Stimulated activated CD8-positive, alpha-beta memory T cell treated with anti-CD3 and anti-CD28 coated beads, Interleukin-4, amount 100 ng/mL, for 24 hours (primary cell): Measurements from ENCODE around the gene NOL4L.

ENCODE experiments used
- DNase-seq: peaks from one replicate; pipeline ENCODE4 v3.0.0-alpha.2; 2020; ENCODE audit warnings: low read depth

Gene NOL4L

DNA sequence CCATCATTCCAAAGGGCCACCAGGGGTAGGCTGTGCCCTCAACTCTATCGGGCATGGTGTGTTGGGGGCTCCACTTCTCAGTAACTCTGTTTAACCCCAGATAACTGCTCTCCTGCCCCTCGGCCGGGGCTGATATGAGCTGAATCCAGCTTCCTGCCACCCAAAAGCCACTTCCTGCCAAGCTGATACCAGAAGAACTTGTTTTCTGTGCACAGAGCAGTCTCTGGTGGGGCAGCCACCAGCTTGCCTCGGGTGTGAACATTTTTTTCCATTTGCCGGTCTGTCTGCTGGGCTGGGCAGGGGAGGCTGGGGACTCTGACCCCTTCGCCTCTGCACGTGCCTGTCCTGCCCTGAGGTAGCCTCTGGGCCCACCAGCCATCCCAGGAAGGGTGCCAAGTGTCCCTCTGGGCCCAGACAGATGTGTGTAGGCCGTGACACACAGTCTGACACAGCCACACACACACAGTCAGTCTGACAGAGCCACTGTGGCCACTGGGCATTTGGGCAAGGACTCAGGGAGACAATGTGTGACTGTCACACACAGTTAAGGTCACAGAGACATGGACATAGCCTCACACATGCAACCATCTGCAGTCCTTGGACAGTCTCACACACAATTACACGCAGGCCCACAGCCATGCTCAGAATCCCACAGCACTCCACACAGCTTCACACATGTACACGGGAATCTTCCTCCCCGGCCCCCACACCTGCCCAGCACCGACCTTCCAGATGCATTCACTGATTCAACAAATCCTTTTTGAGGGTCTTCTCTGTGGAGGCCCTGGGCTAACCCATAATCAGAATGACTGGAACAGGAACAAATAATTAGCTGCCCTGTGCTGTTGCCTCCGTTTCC lies 45.1 kb downstream of the NOL4L start:
- peak; percentile 56 for DNase-seq

DNA sequence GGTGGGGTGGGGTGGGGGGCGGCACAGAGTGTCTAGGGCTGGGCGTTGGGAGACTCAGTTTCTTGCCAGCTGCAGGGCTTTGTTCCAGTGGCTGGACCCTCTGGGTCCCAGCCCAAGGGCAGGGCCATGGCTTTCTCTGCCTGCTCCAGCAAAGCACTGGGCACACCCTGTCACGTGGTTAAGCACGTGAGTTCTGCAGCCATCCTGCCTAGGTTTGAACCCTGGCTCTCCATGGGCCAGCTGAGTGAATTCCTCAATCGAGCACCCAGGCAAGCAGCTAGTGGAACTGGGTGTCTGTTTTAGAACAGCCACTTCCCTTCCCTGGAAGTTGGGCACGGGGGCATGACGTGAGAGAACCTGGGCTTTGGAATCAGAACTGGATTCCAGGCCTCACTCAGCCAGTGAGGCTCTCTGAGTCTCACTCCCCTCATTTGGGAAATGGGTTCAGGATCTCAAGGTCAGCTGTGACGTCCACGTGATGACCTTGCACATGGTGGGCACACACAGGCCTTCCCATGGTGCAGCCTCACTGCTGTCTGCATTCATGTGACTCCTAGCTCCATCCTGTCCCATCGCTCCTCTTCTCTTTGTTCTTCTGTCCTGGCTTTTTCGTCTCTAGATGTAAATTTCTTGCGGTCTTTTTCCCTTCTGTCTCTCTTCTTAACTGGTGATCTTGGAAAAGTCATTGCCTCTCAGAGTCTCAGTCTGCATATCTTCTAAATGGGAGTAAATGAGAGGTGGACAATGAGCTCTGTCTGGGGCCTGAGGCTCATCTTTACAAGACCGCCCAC lies 45.9 kb downstream of the NOL4L start:
- no peak for DNase-seq

DNA sequence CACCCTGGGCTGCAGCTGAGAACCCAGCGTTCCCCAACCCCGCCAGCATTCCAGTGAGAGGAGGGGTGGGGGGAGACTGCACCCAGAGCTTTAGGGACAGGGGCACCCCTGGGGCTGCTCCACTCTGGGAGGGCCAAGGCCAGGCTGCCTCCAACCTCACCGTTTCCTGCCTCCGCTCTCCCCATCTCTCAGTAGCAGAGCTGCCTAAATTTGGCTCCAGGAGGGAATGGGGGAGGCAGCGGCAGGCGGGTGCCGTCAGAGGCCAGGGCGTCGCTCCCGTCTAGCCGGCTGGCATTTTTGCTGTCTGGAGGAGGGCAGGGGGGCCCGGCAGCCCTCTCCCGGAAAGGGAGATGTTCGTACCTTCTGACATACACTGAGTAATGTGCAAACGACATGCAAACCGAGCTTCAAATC lies 46.6 kb downstream of the NOL4L start:
- no peak for DNase-seq

DNA sequence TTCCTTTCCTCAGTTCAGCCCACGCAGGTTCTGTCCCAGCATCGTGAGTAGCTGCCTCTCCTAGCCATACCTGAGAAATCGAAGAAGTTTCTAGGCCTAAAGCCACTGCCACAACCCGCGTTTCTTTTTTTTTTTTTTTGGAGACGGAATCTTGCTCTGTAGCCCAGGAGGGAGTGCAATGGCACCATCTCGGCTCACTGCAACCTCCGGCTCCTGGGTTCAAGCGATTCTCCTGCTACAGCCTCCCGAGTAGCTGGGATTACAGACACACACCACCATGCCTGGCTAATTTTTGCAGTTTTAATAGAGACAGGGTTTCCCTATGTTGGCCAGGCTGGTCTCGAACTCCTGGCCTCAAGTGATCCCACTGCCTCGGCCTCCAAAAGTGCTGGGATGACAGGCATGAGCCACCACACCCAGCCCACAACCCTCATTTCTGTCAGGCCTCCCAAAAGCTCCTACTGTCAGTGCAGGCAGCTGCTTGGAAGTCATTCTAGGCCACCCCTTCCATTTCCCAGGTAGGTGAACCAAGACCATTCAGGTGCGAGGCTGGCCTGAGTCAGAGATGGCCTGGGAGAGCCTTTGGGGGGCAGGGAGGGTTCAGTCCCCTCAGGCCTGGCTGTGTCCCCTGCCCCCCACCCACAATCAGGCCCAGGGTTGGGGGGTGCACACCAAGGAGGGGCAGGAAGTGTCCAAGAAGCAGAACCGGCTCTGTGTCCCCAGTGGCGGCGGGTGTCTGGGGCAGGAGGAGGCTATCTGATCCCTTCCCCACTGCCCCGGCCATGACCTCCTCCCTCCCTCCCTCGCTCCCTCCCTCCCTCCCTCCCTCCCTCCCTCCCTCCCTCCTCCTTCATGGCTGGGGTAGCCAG lies 47.2 kb downstream of the NOL4L start:
- DNase-seq, result no peak

DNA sequence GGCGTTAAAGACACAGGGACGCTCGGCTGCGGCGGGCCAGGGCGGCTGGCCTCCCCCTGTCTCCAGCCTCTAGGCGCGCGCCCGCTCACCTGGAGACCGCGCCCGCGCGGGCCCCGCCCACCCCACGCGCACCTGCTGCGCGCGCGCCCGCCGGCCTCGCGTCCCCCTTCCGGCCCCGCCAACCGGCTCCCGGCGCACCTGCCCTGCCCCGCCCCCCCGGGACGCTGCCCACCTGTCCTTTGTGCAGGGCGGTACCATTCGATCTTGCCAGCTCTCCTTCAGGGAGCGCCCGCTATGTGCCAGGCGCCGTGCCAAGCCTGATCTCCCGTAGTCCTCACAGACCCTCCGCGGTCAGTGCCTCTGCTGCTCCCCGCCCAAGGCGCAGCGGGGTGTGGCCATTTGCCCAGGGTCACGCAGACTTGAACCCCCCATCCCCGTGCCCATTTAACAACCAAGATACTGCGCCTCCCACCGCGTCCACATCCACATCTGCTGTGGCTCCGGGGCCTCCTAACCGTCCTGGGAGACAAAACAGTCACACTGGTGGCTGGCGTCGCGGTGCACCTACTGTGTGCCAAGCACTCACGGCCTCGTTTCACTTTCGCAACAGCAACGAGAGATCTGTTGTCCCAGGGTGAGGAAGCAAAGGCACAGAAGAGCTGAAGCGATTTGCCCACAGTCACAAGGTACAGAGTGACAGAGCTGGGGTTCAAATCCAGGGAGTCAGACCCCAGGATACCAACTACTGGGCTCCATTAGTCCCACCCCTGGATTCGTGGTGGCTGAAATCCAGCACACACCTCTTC lies 48.1 kb downstream of the NOL4L start:
- no peak for DNase-seq

DNA sequence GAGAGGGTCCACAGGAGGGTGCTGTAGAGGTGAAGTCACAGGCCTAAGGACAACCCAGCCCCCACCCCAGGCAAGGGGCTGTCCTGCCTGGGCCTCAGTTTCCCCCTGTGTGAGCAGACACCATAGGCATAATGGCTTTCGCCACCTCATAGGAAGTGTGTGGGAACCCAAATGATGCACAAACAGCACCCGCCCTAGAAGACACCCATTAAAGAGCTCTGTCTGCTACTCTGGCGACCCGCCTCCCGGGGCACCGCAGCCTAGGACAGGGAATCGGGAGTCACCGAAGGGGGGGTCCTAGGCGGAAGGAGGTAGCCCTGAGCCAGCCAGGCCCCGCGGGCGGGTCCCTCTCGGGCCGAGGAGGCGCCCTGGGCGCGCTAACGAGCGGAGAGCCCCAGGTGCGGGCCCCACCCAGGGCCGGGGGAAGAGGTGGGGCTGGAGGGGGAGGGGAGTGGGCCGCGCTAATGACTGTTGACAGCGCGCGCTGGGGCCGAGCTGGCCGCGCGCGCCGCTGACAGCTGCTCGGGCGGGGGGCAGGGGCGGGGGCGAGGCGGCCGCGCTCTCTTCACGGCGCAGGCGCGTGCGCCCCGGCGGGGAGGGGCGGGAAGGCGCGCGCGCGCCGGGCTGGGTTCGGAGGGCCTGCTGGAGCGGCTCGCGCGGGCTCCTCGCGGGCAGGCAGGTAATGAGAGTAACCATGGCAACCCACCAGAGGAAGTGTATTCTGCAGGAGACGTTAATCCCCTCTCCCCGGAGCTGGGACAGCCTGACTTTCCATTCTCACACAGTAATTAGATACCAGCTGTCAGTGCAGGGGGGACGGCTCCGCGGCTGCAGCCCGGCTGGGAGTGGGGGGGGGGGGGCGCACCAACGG lies 48.9 kb downstream of the NOL4L start:
- peak; percentile 41 for DNase-seq

DNA sequence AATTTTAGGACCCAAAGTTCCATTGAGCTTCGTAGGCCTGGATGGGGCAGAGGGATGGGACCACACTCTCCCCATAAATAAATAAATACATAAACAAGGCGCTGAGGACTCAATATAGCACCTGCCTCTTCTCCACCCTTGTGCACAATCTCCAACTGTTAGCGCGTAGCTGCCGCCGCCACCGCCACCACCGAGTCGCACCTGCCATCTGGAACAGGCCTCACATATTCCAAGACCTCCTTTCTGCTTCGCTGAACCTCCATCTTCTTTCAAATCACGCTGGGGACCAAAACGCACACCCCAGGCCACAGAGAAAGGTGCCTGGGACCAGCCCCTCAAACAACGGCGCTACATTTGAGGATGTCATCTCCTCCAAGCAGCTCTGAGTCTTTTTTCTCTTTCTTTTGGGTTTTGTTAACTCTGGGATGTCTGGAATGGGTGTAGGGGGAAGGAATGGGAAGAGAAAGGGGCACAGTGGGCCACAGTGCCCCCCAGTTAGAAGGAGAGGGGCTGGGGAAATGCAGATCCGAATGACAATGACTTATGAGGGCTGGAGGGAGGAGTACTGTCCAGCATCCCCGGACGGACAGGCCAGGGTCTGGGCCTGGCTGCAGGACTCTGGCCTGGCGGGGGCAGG lies 49.7 kb downstream of the NOL4L start:
- DNase-seq, result no peak

DNA sequence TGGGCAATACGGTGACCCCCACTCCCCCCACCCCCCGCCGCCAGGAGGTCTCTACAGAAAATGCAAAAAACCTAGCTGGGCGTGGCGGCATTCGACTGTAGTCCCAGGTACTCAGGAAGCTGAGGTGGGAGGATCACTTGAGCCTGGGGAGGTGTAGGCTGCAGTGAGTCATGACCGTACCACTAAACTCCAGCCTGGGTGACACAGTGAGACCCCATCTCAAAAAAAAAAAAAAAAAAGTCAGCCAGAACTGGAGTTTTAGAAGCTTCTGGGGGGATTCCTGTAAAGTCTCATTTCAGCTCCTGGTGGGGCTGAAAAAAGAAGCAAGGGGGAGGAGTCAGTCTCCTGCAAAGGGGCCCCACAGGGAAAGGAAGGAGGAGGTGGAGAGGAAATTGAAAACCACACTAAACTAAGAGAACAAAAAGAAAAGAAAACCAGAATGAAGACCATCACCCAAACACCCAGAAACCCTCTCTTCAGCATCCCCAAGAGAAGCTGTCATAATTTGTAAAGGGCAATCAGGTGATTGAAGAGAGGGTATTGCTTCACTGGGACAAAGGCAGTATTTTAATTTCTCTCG lies 50.4 kb downstream of the NOL4L start:
- no peak for DNase-seq

DNA sequence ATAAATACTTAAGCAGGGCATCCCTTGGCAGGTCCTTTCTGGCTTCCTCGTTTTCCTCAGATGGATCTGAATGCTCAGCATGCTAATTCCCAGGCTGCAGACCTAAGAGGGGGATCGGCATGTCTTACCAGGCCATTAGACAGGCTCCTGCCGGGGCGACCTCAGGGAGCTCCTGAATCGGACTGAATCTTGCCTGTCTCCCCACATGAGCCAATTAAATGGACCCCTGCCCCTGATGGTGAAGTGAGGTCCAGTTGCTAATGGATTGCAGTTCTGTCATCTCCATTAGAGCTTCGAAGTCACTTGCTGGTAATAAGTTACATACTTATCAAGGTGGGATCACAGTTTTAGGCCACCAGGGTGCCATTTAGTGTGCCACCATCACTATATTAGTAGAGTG lies 51.4 kb downstream of the NOL4L start:
- DNase-seq, result no peak

DNA sequence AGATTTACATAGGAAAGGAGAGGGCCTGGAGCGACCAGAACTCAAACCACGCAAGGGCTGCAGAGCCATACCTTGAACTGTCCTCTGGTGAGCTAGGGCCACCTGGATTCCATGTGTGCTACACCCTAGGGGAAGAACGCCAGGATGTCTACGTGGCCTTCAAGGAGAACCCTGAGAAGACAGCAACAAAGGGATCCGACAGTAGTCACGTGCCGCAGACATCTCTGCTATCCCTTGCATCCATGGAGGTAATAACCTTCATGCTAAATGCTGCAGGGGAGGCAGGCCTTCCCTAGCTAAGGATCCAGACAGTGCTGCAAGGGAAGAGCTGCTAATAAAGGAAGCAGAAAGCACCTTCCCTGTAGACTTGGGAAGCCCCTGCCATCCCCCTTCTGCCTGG lies 52.9 kb downstream of the NOL4L start:
- no peak for DNase-seq

DNA sequence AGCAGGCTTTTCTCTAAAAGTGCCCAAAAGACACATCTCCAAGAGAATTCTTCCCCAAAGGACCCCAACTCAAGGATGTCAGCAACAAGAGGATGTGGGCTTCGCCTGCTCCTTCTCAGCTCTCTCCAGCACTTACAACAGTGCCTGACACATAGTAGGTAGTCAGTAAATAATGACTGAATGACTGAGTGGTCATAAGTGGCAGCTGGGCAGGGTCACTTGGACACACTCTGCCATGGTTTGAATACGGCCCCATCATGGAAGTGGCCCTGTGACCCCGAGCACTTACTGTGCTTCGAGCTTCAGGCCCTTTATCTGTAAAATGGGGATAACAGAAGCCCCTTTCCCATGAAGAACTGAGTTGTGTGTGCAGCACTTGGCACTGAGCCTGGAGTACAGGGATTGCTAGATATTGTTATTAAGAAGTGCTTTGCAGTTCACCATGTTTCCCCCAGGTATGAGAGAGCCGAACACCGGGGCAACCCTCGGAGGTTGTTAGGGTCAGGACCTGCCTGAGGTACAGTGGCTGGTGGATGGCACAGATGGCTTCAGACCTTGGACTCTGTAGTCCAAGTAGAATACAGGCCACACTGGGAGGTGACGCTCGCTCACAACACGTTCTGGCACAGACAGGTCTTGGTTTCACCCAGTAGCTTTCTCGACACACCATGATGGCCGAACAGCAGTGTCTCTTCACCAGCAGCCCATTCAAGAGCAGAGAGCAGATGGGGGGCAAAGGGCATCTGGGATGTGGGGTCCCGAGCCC lies 56.0 kb downstream of the NOL4L start:
- DNase-seq, result no peak

DNA sequence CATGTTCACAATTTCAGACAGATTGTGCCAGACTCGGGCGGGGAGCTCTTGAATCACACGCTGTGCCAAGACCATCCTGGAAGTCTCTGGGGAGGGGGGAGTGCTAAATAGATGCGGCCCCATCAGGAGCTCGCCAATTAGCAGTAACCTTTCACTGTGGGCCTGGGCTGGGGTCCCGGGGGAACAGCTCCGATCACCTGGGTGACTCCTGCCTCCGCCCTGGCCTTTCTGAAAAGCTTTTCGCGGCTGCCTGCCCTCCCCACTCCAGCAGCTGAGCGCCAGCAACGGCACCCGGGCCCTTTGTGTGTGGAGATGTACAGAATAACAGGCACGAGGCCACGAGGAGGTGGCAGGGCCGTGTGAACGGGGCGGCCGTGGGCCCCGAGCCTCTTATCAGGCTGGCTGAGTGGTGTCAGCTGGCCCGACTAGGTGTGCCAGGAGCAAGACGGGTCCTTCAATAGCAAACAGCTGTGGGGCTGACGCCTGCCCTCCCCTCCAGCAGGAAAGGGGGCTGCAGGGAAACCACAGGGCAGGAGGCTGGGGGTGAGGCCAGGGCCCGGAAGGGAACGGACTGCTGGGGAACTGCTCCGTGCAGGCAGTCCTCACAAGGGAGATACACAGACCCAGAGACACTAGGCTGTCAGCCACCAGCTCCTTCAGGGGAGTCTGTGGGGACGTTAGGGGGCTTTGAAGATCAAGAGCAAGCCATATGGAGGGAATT lies 56.8 kb downstream of the NOL4L start:
- no peak for DNase-seq

DNA sequence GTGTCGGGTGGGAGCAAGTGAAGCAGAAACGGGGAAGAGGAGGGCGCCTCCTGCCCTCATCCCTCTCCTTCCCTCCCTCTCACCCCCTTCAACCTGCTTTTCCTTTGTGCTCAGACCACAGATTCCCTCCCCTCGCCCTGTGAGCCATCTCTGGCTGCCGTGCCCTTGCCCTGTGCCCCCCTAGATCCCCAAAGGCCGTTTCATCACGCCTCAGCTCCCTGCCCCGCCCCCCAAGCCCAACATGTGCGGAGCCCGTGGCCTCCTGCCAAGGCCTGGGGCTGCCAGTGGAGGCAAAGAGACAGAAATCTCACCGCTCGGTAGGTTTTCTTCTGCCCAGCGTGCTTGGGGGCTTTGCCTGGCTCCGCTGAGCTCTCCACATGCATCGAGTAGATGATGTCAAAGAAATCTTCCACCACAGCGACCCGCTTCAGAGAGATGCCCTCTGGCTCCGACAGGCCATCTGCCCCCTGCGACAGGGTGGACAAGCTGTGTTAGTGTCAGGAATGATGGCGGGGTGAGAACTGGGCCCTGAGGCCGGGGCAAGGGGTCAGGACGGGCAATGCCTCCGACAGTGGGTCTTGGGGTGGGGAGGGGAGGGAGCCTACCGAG lies 57.6 kb downstream of the NOL4L start:
- no peak for DNase-seq

DNA sequence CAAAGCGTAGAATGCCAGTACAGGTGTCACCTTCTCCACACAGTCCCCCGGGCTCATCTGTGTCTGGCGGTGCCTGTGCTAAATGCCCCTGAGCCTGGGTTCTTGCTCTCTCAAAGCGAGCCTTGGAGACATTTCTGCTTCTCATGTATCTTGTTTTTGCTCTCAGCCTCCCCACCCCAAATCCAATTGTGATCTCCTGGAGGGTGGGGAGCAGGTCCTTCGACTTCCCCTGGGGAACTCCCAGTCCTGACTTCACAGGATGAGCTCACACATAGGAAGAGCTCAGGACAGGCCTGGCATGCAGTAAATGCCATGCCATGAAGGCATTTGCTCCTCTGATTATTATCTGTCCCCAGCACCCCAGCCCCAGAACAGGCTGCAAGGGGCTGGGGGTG lies 58.1 kb downstream of the NOL4L start:
- DNase-seq, result no peak

DNA sequence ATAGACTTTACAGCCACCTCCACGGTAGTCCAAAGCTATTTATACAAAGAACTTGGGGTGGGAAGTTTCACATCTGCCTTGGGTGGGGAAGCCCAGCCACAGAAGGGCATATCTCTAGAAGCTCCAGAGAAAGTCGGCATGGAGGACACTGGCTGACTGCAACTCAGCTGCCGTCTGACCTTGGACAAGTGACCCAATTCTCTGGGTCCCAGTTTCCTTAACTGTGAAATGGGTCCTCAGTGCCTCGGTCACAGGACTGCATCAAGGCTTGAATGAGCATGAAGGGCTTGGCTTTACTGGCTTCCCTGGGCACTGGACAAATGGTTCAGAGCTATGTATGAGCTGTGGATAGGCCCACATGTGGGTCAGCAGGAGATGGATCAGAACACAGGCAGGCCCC lies 58.6 kb downstream of the NOL4L start:
- no peak for DNase-seq

DNA sequence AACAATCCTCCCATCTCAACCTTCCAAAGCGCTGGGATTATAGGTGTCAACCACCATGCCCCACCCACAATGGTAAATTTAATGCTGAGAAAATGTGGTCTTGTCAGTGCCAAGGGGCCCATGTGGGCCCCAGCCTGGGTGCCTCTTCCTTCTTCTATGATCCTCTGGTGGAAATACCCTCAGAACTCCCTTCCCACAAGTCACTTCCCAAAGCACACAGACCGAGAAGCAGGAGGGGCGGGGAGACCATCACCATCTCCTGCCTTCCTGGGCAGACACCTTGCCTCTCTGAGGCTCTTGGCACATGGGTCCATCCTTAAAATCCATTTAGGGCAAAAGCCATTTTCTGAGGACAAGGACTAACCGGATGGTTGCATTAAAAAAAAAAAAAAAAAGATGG lies 59.0 kb downstream of the NOL4L start:
- DNase-seq, result no peak

DNA sequence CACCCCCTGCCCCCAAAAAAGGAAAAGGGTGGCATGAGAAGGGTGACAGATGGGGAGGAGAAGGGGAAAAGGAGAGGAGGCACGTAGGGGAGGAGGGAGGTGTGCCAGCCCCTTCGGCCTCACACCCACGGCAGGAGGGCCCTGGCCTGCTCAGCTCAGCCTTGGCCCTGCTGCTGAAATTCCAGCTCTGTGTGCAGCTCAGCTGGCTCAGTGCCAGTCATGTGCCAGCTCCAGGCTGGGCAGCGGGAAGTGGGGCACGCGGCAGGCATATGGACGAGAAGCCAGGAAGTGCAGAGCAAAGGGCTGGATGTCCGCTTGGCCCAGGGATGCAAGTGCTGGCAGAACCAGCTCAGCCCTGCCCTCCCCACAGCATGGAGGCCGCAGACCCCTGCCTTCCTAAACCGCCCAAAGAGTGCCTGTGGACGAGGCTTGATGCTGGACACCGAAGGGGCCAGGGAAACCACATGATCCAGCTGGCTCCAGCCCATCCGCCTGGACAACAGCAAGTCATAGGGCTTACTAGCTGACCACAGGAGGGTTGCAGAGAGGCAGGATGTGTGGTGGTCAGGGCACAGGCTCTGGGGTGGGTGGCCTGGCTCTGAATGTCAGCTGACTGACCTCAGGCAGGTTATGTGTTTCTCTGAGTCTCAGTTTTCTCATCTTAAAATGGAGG lies 60.2 kb downstream of the NOL4L start:
- DNase-seq, result no peak
